AG04449 (cell line): ENCODE results near the gene GNPAT.

Source experiments
- CTCF ChIA-PET: fragments of 350-600 bp; formaldehyde crosslinking; extraction: SDS; loops from one replicate; lab custom pipeline; 2021; ENCODE audit warnings: antibody characterized with exemption; lab: Yijun Ruan, JAX
- POLR2A ChIA-PET: fragments of 400-600, 350-600 bp; formaldehyde crosslinking; extraction: SDS; loops from one replicate; lab custom pipeline; 2020; ENCODE audit warnings: antibody characterized with exemption, inconsistent platforms; lab: Yijun Ruan, JAX
- DNase-seq: peaks from one replicate; pipeline ENCODE4 v3.0.0-alpha.2; 2010; ENCODE audit warnings: low read depth, low spot score
- H3K4me3 ChIP-seq: 2 replicates; pipeline ENCODE4 v1.5.1; 2011; ENCODE audit warnings: low read depth, mild to moderate bottlenecking, control low read depth, low read length
- TF ChIP-seq, protein P1 (sequence below): IDR thresholded peaks from one replicate; pipeline ENCODE4 v1.5.1; 2011; ENCODE audit warnings: mild to moderate bottlenecking, moderate library complexity, low read length, control low read depth, inconsistent platforms; ENCODE audit not compliant: insufficient read depth; ENCODE audit errors: missing control alignments

Gene GNPAT

DNA sequence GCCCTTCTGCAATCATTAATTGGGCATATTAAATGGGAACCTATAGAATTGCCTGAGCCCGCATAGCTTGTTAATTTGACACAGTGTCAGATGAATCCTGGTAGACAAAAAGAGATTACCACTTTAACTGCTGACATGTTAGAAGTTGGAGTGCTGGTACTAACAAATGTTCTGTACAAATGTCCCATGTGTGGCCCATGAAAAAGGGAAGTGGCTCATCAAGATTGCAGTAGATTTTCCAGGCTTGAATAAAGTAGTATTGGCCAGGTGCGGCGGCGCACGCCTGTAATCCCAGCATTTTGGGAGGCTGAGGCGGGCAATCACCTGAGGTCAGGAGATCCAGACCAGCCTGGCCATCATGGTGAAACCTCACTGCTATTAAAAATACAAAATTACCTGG, 45.6 kb downstream of the GNPAT start:
- POLR2A ChIA-PET: no interaction called here
- CTCF ChIA-PET: no interaction called here

DNA sequence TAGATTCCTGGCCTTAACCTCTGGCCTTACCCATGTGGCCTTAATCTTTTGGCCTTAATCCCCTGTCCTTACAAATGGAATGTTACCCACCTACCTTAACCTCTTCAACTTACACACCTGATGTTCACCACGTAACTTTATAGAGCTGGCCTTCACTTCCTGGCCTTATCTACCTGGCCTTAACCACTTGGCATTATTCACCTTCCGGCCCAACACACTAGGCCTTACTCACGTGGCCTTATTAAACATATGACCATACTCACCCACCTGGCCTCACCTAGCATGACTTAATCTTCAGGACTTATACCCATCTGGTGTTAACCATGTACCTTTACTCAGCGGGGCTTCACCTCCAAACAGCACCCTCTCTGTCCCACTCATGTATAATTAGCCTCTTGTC, 54.9 kb downstream of the GNPAT start:
- DNase-seq: no peak
- POLR2A ChIA-PET: no interaction called here
- CTCF ChIA-PET: no interaction called here
- TF ChIP-seq, protein P1, sequence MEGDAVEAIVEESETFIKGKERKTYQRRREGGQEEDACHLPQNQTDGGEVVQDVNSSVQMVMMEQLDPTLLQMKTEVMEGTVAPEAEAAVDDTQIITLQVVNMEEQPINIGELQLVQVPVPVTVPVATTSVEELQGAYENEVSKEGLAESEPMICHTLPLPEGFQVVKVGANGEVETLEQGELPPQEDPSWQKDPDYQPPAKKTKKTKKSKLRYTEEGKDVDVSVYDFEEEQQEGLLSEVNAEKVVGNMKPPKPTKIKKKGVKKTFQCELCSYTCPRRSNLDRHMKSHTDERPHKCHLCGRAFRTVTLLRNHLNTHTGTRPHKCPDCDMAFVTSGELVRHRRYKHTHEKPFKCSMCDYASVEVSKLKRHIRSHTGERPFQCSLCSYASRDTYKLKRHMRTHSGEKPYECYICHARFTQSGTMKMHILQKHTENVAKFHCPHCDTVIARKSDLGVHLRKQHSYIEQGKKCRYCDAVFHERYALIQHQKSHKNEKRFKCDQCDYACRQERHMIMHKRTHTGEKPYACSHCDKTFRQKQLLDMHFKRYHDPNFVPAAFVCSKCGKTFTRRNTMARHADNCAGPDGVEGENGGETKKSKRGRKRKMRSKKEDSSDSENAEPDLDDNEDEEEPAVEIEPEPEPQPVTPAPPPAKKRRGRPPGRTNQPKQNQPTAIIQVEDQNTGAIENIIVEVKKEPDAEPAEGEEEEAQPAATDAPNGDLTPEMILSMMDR: no peak
- no peak overlapping the region for H3K4me3 ChIP-seq

More for the DNA sequence above, 45.6 kb downstream of the GNPAT start:
- TF ChIP-seq, protein P1: no peak
- DNase-seq: no peak
- H3K4me3 ChIP-seq: no peak overlapping the region

- TF ChIP-seq, protein P1: no peak
- no peak overlapping the region for H3K4me3 ChIP-seq
- ChIA-PET POLR2A (no interaction called here), CTCF (no interaction called here)
- DNase-seq: no peak
These were observed 61.0 kb downstream of the GNPAT start for GRCh38 chr1:231301990-231302389.

- no peak overlapping the region for H3K4me3 ChIP-seq
- ChIA-PET CTCF (interaction anchor here (1.3 kb wide), 1 partner anchor 19 kb away, joined by 3 read pairs; no protein-coding TSS in a partner anchor), POLR2A (no interaction called here)
- no peak for DNase-seq
- TF ChIP-seq, protein P1: no peak
These were observed 69.5 kb downstream of the GNPAT start for GRCh38 chr1:231310391-231310934.

GRCh38 chr1:231311720-231312431, 70.9 kb downstream of the GNPAT start:
- TF ChIP-seq, protein P1: no peak
- H3K4me3 ChIP-seq: no peak overlapping the region
- ChIA-PET CTCF (interaction anchor here (1.3 kb wide), 1 partner anchor 20 kb away, joined by 3 read pairs; no protein-coding TSS in a partner anchor), POLR2A (no interaction called here)
- no peak for DNase-seq

GRCh38 chr1:231312432-231312788, 71.4 kb downstream of the GNPAT start:
- ChIA-PET CTCF (interaction anchor here (2.2 kb wide), 1 partner anchor 45 kb away, joined by 5 read pairs; no protein-coding TSS in a partner anchor), POLR2A (no interaction called here)
- H3K4me3 ChIP-seq: no peak overlapping the region
- TF ChIP-seq, protein P1: no peak
- DNase-seq: no peak
